T1000 (cell line): ENCODE results near the gene ARFRP1.
"Not testable (repeated sequence)": the region's sequence is repeated elsewhere in the genome, so short reads cannot be mapped to it uniquely, and the experiment has no call there.

Experiments used
- DNase-seq: peaks from one replicate; lab custom pipeline; 2025; ENCODE audit warnings: mixed read lengths; lab: John Stamatoyannopoulos, UW

The ARFRP1 gene

GRCh38 chr20:63655249-63655648, 52.5 kb downstream of the ARFRP1 start:
- no peak for DNase-seq

GRCh38 chr20:63653974-63654668, 53.7 kb downstream of the ARFRP1 start:
- DNase-seq, result no peak

GRCh38 chr20:63653041-63653973, 54.5 kb downstream of the ARFRP1 start, which contains the start of gene STMN3:
TSS of gene STMN3 (minus strand) at chr20:63653424. CDS start at chr20:63653345, 79 bp downstream.
- DNase-seq, result peak; percentile 59

- no peak for DNase-seq
Observed at GRCh38 chr20:63652192-63652980, 55.4 kb downstream of the ARFRP1 start.

GRCh38 chr20:63651942-63652191, 55.9 kb downstream of the ARFRP1 start:
- no peak for DNase-seq

GRCh38 chr20:63650486-63650885, 57.3 kb downstream of the ARFRP1 start:
- not testable (repeated sequence) for DNase-seq

- DNase-seq, result no peak
Observed at GRCh38 chr20:63648895-63649589, 58.7 kb downstream of the ARFRP1 start.
